Epithelial cell of proximal tubule (primary cell): ENCODE results near the gene MAST3. TPM values are rescaled to one million over a fixed set of nuclear protein-coding genes. Genes with fewer than 3 reads are reported as not detected.

Source experiments
- DNase-seq: peaks from one replicate; pipeline ENCODE4 v3.0.0-alpha.2; 2011; ENCODE audit warnings: low read depth
- H3K4me3 ChIP-seq: 2 replicates; pipeline ENCODE4 v1.5.1; 2011; ENCODE audit warnings: low read depth, mild to moderate bottlenecking, low read length
- CTCF ChIP-seq: conservative IDR thresholded peaks from 2 replicates; pipeline ENCODE4 v1.5.1; 2012; ENCODE audit warnings: low read depth, mild to moderate bottlenecking, low read length
- total RNA-seq: library from RNA; depleted of rRNA; stranded (reverse); fragments of >200 nt; gene quantifications from 2 replicates; pipeline ENCODE4 v1.2.3, GENCODE V29; 2015

Gene MAST3
- total RNA-seq, 1 donor from 2014 or later: 3.5 TPM

DNA sequence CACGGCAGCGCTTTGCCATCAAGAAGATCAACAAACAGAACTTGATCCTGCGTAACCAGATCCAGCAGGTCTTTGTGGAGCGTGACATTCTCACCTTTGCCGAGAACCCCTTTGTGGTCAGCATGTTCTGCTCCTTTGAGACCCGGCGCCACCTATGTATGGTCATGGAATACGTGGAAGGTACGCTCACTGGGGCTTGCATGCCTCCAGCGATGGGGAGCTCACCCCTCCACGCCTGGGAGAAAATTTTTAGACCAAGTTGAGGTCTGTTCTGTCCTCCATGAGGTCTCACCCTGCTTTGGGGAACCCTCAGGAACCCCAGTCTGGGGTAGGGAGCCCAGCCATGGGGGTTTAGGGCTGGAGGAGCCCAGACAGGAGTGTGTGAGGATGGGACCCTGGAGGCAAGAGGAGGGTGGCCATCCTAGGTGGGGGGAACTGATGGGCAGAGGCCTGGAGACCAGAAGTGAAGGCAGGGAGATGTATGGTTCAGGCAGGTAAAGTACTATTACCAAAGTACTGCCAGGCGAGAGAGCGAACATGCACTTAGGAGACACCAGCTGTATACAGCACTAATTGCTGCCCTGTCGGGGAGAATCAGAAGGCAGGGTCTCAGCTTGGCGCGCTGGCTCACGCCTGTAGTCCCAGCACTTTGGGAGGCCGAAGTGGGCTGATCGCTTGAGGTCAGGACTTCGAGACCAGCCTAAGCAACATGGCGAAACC, 33.1 kb downstream of the MAST3 start:
- H3K4me3 ChIP-seq: no peak overlapping the region
- no peak for DNase-seq
- TF ChIP-seq CTCF: no peak

DNA sequence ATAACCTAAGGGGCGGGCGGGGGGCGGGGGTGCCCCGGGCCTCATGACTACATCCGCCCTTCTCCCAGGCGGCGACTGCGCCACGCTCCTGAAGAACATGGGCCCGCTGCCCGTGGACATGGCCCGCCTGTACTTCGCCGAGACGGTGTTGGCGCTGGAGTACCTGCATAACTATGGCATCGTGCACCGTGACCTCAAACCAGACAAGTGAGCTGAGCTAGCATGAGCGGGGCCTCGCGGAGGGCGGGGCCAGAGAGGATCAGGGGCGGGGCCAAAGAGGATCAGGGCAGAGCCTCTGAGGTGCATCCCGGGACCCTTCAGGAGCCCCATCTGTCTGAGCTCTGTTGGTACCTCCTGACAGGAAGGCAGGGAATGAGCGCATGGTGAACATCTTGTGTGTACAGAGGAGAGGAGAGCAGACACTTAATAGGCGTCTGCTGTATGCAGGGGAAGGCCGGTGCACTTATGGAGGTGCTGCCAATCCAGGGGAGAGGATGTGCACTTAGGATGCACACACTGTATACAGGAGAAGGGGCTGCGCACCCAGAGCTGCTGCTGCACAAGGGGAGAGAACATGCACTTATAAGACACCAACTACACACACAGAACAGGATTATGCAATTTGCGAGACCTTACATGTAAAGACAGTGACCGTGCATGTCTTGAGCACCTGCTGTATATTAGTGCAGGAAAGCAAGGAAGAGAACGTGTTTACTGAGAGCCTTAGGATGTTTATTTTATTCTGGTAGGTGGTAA, 34.4 kb downstream of the MAST3 start:
- TF ChIP-seq CTCF: no peak
- no peak for DNase-seq
- H3K4me3 ChIP-seq: no peak overlapping the region

- H3K4me3 ChIP-seq: no peak overlapping the region
- no peak for TF ChIP-seq CTCF
- DNase-seq: no peak
Observed at GRCh38 chr19:18135712-18136584, 38.4 kb downstream of the MAST3 start.

DNA sequence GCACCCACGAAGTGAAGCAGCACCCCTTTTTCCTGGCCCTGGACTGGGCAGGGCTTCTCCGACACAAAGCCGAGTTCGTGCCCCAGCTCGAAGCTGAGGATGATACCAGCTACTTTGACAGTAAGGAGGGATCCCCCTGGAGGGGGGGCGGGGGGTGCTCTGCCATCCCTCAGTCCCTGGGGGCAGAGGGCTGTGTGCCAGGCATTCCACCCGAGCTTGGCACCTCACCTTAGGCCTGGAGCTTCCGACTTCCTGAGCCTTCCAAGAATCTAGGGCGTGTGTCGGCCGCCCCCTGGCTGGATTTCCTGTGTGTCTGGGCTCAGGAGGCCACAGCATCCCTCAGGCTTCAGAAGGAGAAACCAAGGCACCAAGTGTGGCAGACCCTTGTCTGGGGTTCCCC, 39.7 kb downstream of the MAST3 start:
- no peak for TF ChIP-seq CTCF
- DNase-seq: no peak
- H3K4me3 ChIP-seq: no peak overlapping the region

- no peak for TF ChIP-seq CTCF
- no peak overlapping the region for H3K4me3 ChIP-seq
- no peak for DNase-seq
Observed at GRCh38 chr19:18137657-18138339, 40.2 kb downstream of the MAST3 start.

DNA sequence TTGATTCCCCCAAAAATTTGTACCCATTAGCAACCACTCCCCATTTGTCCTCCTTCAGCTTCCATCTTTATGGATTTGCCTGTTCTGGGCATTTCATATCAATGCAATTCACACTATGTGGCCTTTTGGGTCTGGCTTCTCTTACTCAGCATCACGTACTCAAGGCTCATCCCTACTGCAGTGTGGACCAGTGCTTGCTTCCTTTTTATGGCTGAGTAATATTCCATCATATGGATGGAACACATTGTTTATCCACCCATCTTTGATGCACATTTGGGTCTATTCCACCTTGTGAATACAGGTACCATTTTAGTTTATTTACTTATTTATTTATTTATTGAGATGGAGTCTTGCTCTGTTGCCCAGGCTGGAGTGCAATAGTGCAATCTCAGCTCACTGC, 42.9 kb downstream of the MAST3 start:
- TF ChIP-seq CTCF: no peak

More for the DNA sequence above, 42.9 kb downstream of the MAST3 start:
- DNase-seq: no peak
- H3K4me3 ChIP-seq: no peak overlapping the region
